ENCODE data around the gene PQBP1. TPM values are rescaled to one million over a fixed set of nuclear protein-coding genes. Genes with fewer than 3 reads are reported as not detected.

Gene PQBP1
- total and polyA plus RNA-seq, 4 donors: 22.0 to 44.3 (median 37.3) TPM

DNA sequence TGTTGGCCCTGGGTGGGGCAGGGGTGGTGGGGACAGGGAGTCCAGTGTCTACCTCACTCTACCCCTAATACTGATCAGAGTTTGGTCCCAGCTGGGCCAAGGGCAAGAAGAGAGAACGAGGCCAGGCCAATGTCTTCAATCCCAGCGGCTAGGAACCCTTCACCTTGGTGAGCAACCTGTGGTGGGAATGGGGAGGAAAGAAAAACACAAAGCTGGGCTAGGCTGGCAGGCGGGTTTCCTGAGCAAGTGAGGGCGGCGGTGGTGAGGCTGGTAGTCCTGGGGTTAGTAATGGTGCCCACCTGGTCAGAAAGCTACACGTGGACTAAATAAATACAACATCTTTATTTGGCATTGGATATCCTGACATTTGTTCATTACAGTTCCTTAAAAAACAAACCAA is 5.6 kb downstream of the PQBP1 start:
- no peak overlapping the region for H3K4me3 ChIP-seq (ENCODE audit: low read depth in 1 of 3, low read length in 3 of 3)
- H3K27me3 ChIP-seq (ENCODE audit: control insufficient read depth in 4 of 4, insufficient read depth in 4 of 4, low read length in 3 of 4): no peaks in the 10 kb centered on the region
- peaks cover 4 to 48% (median 12%) of the 10 kb centered on the region in 4 donors for H3K36me3 ChIP-seq (ENCODE audit: control insufficient read depth in 4 of 4, insufficient read depth in 3 of 4, low read depth in 1 of 4, low read length in 3 of 4)
- H3K9ac ChIP-seq (ENCODE audit: low read depth in 1 of 2, low read length in 2 of 2): no peak overlapping the region
- WGBS: 92% methylated on average over 6 of the region's 6 CpGs
- H3K9me3 ChIP-seq (ENCODE audit: control insufficient read depth in 4 of 4, low read length in 3 of 4): no peaks in the 10 kb centered on the region
- TF ChIP-seq FOXA2 (IDR thresholded peaks at IDR 0.05): no peak
- TF ChIP-seq, protein P1, sequence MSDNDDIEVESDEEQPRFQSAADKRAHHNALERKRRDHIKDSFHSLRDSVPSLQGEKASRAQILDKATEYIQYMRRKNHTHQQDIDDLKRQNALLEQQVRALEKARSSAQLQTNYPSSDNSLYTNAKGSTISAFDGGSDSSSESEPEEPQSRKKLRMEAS (IDR thresholded peaks at IDR 0.05): no peak
- no peak for TF ChIP-seq JUND (IDR thresholded peaks at IDR 0.05)
- TF ChIP-seq, protein P2, sequence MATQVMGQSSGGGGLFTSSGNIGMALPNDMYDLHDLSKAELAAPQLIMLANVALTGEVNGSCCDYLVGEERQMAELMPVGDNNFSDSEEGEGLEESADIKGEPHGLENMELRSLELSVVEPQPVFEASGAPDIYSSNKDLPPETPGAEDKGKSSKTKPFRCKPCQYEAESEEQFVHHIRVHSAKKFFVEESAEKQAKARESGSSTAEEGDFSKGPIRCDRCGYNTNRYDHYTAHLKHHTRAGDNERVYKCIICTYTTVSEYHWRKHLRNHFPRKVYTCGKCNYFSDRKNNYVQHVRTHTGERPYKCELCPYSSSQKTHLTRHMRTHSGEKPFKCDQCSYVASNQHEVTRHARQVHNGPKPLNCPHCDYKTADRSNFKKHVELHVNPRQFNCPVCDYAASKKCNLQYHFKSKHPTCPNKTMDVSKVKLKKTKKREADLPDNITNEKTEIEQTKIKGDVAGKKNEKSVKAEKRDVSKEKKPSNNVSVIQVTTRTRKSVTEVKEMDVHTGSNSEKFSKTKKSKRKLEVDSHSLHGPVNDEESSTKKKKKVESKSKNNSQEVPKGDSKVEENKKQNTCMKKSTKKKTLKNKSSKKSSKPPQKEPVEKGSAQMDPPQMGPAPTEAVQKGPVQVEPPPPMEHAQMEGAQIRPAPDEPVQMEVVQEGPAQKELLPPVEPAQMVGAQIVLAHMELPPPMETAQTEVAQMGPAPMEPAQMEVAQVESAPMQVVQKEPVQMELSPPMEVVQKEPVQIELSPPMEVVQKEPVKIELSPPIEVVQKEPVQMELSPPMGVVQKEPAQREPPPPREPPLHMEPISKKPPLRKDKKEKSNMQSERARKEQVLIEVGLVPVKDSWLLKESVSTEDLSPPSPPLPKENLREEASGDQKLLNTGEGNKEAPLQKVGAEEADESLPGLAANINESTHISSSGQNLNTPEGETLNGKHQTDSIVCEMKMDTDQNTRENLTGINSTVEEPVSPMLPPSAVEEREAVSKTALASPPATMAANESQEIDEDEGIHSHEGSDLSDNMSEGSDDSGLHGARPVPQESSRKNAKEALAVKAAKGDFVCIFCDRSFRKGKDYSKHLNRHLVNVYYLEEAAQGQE (IDR thresholded peaks at IDR 0.05): no peak
- TF ChIP-seq EGR1 (IDR thresholded peaks at IDR 0.05; ENCODE audit: low read depth in 2 of 2): no peak
- TF ChIP-seq HNF4G (IDR thresholded peaks at IDR 0.05): no peak
- TF ChIP-seq HNF4A (conservative IDR thresholded peaks at IDR 0.05): no peak
- TF ChIP-seq FOXA1 (IDR thresholded peaks at IDR 0.05): no peak
- TF ChIP-seq RXRA (IDR thresholded peaks at IDR 0.05): no peak
- no peak for TF ChIP-seq NR2F2 (IDR thresholded peaks at IDR 0.05)
- TF ChIP-seq, protein P3, sequence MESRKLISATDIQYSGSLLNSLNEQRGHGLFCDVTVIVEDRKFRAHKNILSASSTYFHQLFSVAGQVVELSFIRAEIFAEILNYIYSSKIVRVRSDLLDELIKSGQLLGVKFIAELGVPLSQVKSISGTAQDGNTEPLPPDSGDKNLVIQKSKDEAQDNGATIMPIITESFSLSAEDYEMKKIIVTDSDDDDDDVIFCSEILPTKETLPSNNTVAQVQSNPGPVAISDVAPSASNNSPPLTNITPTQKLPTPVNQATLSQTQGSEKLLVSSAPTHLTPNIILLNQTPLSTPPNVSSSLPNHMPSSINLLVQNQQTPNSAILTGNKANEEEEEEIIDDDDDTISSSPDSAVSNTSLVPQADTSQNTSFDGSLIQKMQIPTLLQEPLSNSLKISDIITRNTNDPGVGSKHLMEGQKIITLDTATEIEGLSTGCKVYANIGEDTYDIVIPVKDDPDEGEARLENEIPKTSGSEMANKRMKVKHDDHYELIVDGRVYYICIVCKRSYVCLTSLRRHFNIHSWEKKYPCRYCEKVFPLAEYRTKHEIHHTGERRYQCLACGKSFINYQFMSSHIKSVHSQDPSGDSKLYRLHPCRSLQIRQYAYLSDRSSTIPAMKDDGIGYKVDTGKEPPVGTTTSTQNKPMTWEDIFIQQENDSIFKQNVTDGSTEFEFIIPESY (IDR thresholded peaks at IDR 0.05): no peak
- no peak for TF ChIP-seq YY1 (IDR thresholded peaks at IDR 0.05)
- TF ChIP-seq, protein P4, sequence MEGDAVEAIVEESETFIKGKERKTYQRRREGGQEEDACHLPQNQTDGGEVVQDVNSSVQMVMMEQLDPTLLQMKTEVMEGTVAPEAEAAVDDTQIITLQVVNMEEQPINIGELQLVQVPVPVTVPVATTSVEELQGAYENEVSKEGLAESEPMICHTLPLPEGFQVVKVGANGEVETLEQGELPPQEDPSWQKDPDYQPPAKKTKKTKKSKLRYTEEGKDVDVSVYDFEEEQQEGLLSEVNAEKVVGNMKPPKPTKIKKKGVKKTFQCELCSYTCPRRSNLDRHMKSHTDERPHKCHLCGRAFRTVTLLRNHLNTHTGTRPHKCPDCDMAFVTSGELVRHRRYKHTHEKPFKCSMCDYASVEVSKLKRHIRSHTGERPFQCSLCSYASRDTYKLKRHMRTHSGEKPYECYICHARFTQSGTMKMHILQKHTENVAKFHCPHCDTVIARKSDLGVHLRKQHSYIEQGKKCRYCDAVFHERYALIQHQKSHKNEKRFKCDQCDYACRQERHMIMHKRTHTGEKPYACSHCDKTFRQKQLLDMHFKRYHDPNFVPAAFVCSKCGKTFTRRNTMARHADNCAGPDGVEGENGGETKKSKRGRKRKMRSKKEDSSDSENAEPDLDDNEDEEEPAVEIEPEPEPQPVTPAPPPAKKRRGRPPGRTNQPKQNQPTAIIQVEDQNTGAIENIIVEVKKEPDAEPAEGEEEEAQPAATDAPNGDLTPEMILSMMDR (IDR thresholded peaks at IDR 0.05; ENCODE audit: low read depth, low read length, missing input control): no peak
- H3K27ac ChIP-seq (ENCODE audit: low read depth in 1 of 2, low read length in 2 of 2): no peak overlapping the region
- DNase-seq (ENCODE audit: low spot score): no peak
- peaks cover 2 to 5% (median 3%) of the 10 kb centered on the region in 4 donors for H3K4me1 ChIP-seq (ENCODE audit: control insufficient read depth in 4 of 4, insufficient read depth in 4 of 4, low read length in 3 of 4)

DNA sequence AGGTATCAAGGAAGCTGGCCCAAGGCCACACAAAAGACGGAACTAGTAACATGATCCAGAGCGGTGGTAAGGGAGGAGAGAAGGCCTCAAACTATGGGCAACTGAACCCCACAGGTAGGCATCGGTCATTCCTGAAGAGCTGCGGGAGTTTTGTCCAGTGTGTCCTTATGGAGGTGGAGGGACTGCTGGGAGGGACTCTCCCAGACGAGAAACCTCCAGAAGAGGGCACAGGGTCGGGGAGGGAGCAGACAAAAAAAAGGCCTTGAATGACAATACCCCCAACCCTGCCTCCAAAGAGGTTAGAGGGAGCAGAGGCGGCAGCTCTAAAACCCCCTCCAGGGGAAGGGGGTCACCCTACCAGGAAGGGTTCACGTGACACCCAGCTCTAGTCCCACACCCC is 6.5 kb downstream of the PQBP1 start:
- 94% methylated on average over 8 of the region's 8 CpGs for WGBS
- H3K36me3 ChIP-seq (ENCODE audit: control insufficient read depth in 4 of 4, insufficient read depth in 3 of 4, low read depth in 1 of 4, low read length in 3 of 4): peaks cover 4 to 48% (median 14%) of the 10 kb centered on the region in 4 donors
- H3K9me3 ChIP-seq (ENCODE audit: control insufficient read depth in 4 of 4, low read length in 3 of 4): no peaks in the 10 kb centered on the region
- no peak overlapping the region for H3K4me3 ChIP-seq (ENCODE audit: low read depth in 1 of 3, low read length in 3 of 3)
- H3K4me1 ChIP-seq (ENCODE audit: control insufficient read depth in 4 of 4, insufficient read depth in 4 of 4, low read length in 3 of 4): peaks cover 0 to 4% (median under 1%) of the 10 kb centered on the region in 4 donors
- H3K9ac ChIP-seq (ENCODE audit: low read depth in 1 of 2, low read length in 2 of 2): no peak overlapping the region
- H3K27me3 ChIP-seq (ENCODE audit: control insufficient read depth in 4 of 4, insufficient read depth in 4 of 4, low read length in 3 of 4): no peaks in the 10 kb centered on the region
- no peak overlapping the region for H3K27ac ChIP-seq (ENCODE audit: low read depth in 1 of 2, low read length in 2 of 2)
- no peak for DNase-seq (ENCODE audit: low spot score)
- TF ChIP-seq, protein P3 (IDR thresholded peaks at IDR 0.05): no peak
- TF ChIP-seq HNF4A (conservative IDR thresholded peaks at IDR 0.05) (no peak), TAF1 (conservative IDR thresholded peaks at IDR 0.05) (no peak), NR2F2 (IDR thresholded peaks at IDR 0.05) (no peak), SP1 (IDR thresholded peaks at IDR 0.05) (no peak), FOXA1 (IDR thresholded peaks at IDR 0.05) (no peak), YY1 (IDR thresholded peaks at IDR 0.05) (no peak), EGR1 (IDR thresholded peaks at IDR 0.05; ENCODE audit: low read depth in 2 of 2) (no peak), RAD21 (IDR thresholded peaks at IDR 0.05) (no peak), HNF4G (IDR thresholded peaks at IDR 0.05) (no peak)
- TF ChIP-seq, protein P4 (IDR thresholded peaks at IDR 0.05; ENCODE audit: low read depth, low read length, missing input control): no peak
- TF ChIP-seq, protein P2 (IDR thresholded peaks at IDR 0.05): no peak

Data from liver (tissue), 9 donors.